ENCODE measurements around the gene PPP2R2B.

The PPP2R2B gene

DNA sequence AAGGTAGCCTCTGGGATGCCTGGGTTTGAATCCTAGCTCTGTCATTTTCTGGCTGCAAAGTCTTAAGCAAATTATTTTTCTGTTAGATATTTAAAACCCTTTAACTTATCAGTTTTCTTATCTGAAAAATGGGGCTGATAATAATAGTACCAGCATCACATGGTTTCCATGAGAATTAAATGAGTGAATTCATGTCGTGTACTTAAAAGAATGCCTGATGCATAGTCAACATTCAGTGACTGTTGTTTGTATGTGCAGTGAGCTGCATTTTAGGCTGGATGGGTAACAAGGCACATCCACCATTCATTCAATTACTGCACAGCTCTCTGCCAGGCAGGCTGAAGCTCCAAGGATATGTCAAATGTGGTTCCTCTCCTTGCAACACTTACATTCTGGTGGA, 122.0 kb downstream of the PPP2R2B start:
- no peak for TF ChIP-seq FOXK2 (IDR thresholded peaks at IDR 0.05)
- TF ChIP-seq HDGF (IDR thresholded peaks at IDR 0.05; ENCODE audit: borderline replicate concordance): no peak
- no peak for TF ChIP-seq BHLHE40 (IDR thresholded peaks at IDR 0.05; ENCODE audit: borderline replicate concordance)
- TF ChIP-seq ELF4 (IDR thresholded peaks at IDR 0.05): no peak
- TF ChIP-seq PKNOX1 (IDR thresholded peaks at IDR 0.05): no peak
- TF ChIP-seq FOXM1 (IDR thresholded peaks at IDR 0.05; ENCODE audit: borderline replicate concordance): no peak
- no peak for TF ChIP-seq NFRKB (IDR thresholded peaks at IDR 0.05)
- no peak for TF ChIP-seq SP1 (IDR thresholded peaks at IDR 0.05)
- no peak for TF ChIP-seq SUZ12 (IDR thresholded peaks at IDR 0.05)
- TF ChIP-seq FOXA1 (IDR thresholded peaks at IDR 0.05): no peak
- TF ChIP-seq ZNF384 (IDR thresholded peaks at IDR 0.05): no peak
- TF ChIP-seq TARDBP (IDR thresholded peaks at IDR 0.05): no peak
- TF ChIP-seq ARNT (IDR thresholded peaks at IDR 0.05): no peak
- no peak for TF ChIP-seq L3MBTL2 (conservative IDR thresholded peaks at IDR 0.05)
- no peak for TF ChIP-seq CTBP1 (IDR thresholded peaks at IDR 0.05; ENCODE audit: borderline replicate concordance)
- CTCF ChIA-PET: no interaction called here
- POLR2A ChIA-PET: no interaction called here
- no peak for DNase-seq (ENCODE audit: extremely low spot score)

DNA sequence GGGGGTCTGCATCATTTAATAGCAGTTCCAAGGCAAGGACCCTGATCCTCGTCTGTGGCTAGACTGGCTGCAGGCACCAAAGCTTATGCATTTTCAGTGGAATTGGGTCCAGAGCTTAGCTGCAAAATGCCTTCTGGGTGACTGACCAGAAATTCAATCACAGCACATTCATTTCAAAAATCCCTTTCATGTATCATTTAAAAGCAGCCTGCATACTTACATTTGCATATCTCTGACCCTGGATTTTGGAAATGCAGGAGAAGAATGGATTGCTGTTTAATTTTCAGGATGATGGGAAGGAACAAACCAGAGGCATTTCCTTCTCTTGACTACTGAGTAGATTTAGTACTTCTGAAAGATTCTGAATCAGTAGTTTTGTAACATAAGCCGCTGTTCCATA, 122.8 kb downstream of the PPP2R2B start:
- DNase-seq (ENCODE audit: extremely low spot score): no peak
- no peak for TF ChIP-seq FOXA1 (IDR thresholded peaks at IDR 0.05)
- no peak for TF ChIP-seq FOXK2 (IDR thresholded peaks at IDR 0.05)
- POLR2A ChIA-PET: no interaction called here
- CTCF ChIA-PET: no interaction called here

DNA sequence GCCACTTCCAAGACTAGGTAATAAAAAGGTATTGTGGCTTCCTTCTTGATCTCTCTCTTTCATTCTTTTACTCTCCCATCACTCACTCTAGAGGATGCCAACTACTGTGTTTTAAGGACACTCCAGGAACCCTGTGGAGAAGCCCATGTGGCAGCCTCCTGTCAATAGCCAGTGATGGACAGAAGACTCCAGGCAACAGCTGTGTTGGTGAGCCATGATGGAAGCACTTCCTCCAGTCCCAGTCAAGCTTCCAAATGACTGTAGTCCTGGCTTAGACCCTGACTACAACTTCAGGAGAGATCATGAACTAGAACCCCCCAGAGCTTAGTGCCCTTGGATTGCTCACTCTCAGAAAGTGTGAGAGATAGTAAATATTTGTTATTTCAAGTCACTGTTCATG, 123.9 kb downstream of the PPP2R2B start:
- CTCF ChIA-PET: no interaction called here
- no peak for DNase-seq (ENCODE audit: extremely low spot score)
- POLR2A ChIA-PET: no interaction called here
- TF ChIP-seq FOXM1 (IDR thresholded peaks at IDR 0.05; ENCODE audit: borderline replicate concordance) (no peak), FOXK2 (IDR thresholded peaks at IDR 0.05) (no peak), HDGF (IDR thresholded peaks at IDR 0.05; ENCODE audit: borderline replicate concordance) (no peak), L3MBTL2 (conservative IDR thresholded peaks at IDR 0.05) (no peak), PKNOX1 (IDR thresholded peaks at IDR 0.05) (no peak), BHLHE40 (IDR thresholded peaks at IDR 0.05; ENCODE audit: borderline replicate concordance) (no peak), ELF4 (IDR thresholded peaks at IDR 0.05) (no peak), NFRKB (IDR thresholded peaks at IDR 0.05) (no peak), FOXA1 (IDR thresholded peaks at IDR 0.05) (no peak), CTBP1 (IDR thresholded peaks at IDR 0.05; ENCODE audit: borderline replicate concordance) (no peak), ARNT (IDR thresholded peaks at IDR 0.05) (no peak), ZNF384 (IDR thresholded peaks at IDR 0.05) (no peak), SP1 (IDR thresholded peaks at IDR 0.05) (no peak)

DNA sequence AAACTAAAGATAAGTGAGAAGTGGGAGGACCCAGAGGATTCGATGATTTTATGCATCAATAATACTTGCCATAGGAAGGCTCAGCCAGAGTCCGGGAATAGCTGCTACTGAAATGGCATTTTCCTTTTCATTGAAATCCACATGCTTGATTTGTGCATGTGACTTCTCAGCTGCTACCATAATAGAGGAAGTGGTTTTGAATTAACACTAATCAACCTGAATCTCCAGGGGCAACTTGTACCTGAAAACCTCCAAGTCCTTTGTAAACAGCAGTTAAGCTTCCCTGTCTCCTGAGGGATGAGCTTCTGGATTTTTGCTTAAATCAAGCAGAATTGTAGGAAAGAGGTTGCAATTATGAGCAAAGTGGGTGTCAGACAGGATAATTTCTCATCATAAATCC, 124.9 kb downstream of the PPP2R2B start:
- ChIA-PET CTCF (no interaction called here), POLR2A (no interaction called here)
- TF ChIP-seq NFRKB (IDR thresholded peaks at IDR 0.05) (no peak), PKNOX1 (IDR thresholded peaks at IDR 0.05) (no peak), L3MBTL2 (conservative IDR thresholded peaks at IDR 0.05) (no peak), ZNF384 (IDR thresholded peaks at IDR 0.05) (no peak), LEF1 (IDR thresholded peaks at IDR 0.05; ENCODE audit: borderline replicate concordance) (no peak), SP1 (IDR thresholded peaks at IDR 0.05) (no peak), FOXM1 (IDR thresholded peaks at IDR 0.05; ENCODE audit: borderline replicate concordance) (no peak), ARNT (IDR thresholded peaks at IDR 0.05) (no peak)
- DNase-seq (ENCODE audit: extremely low spot score): no peak

DNA sequence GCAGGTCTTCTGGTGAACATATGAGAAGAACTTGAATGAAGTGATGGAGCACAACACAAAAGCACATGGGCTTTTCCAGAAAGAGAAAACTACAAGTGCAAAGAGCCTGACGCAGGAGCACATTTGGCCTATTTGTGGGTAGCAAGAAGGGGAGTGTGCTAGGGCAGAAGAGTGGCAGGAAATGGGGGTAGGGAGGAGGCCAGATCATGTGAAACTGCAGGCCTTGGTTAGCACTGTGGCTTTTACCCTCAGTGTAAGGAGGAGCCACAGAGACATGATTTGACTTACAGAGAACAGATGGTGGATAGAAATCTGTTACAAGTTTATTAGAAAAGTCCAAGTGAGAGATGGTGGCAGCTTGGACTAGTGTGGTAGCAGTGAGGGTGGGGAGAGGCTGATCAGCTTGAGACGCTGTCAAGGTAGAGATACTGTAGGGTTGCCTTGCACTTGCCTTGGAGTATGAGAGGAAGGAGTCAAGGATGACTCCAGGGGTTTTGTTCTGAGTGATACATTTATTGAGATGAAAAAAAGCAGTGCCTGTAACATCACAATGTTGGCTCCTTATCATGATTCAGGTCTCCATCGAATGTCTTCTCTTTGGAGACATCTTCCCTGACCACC, 126.7 kb downstream of the PPP2R2B start:
- ChIA-PET CTCF (no interaction called here), POLR2A (no interaction called here)
- no peak for DNase-seq (ENCODE audit: extremely low spot score)
- TF ChIP-seq FOXA1 (IDR thresholded peaks at IDR 0.05) (no peak), TARDBP (IDR thresholded peaks at IDR 0.05) (no peak), HDGF (IDR thresholded peaks at IDR 0.05; ENCODE audit: borderline replicate concordance) (no peak), SP1 (IDR thresholded peaks at IDR 0.05) (no peak), L3MBTL2 (conservative IDR thresholded peaks at IDR 0.05) (no peak), ZNF384 (IDR thresholded peaks at IDR 0.05) (no peak), NFRKB (IDR thresholded peaks at IDR 0.05) (no peak), CTBP1 (IDR thresholded peaks at IDR 0.05; ENCODE audit: borderline replicate concordance) (no peak), PKNOX1 (IDR thresholded peaks at IDR 0.05) (no peak), FOXK2 (IDR thresholded peaks at IDR 0.05) (no peak), BHLHE40 (IDR thresholded peaks at IDR 0.05; ENCODE audit: borderline replicate concordance) (no peak), ARNT (IDR thresholded peaks at IDR 0.05) (no peak), SUZ12 (IDR thresholded peaks at IDR 0.05) (no peak), ELF4 (IDR thresholded peaks at IDR 0.05) (no peak), LEF1 (IDR thresholded peaks at IDR 0.05; ENCODE audit: borderline replicate concordance) (no peak)

DNA sequence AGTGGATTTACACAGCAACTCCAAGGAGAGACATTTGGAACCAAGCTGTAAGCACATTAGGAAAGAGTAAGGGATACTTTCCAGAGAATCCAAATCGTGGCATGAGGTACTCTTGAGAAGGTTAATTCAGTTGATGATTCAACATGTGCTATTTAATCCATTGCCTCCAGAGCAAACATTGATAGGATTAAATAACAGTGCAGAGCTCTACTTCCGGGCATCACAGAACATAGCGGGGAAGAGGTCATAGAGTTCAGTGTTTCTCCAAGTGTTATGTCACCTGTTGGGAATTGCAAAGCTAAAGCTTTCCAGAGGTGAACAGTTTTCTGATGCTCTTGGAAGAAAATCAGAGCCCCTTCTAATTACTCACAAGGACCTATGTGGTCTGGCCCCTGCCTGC, 127.5 kb downstream of the PPP2R2B start:
- POLR2A ChIA-PET: no interaction called here
- CTCF ChIA-PET: no interaction called here
- no peak for DNase-seq (ENCODE audit: extremely low spot score)
- no peak for TF ChIP-seq BHLHE40 (IDR thresholded peaks at IDR 0.05; ENCODE audit: borderline replicate concordance)
- TF ChIP-seq FOXA1 (IDR thresholded peaks at IDR 0.05): no peak
